PC-9 (cell line): ENCODE measurements around the gene CELF1. TPM values are rescaled to one million over a fixed set of nuclear protein-coding genes. Genes with fewer than 3 reads are reported as not detected.

Experiments
- BruUV-seq: library from RNA; stranded (reverse); fragments of 400-500 nt; replicated peaks from 2 replicates; lab custom pipeline; 2021; lab: Mats Ljungman, UMichigan
- CTCF ChIA-PET: fragments of 300-600 bp; sonication (Branson Sonifier 250); formaldehyde crosslinking; loops from one replicate; lab custom pipeline; 2022; ENCODE audit warnings: antibody characterized with exemption; lab: Charles Lee
- POLR2A ChIA-PET: fragments of 300-600 bp; sonication (Branson Sonifier 250); formaldehyde crosslinking; loops from one replicate; lab custom pipeline; 2022; ENCODE audit warnings: antibody characterized with exemption; ENCODE audit not compliant: unreplicated experiment; lab: Charles Lee
- DNase-seq, 2 experiments: peaks; one replicate each; pipeline versions ENCODE4 v3.0.0 to v3.0.0-alpha.2; 2015 to 2022; ENCODE audit warnings: mixed read lengths in 1 of 2
- H2AFZ ChIP-seq: fragments of 200-600 bp; sonication (generic); 2 replicates; pipeline ENCODE4 v1.8.1; 2017; ENCODE audit warnings: antibody characterized with exemption
- H3F3A ChIP-seq: fragments of 200-600 bp; sonication (generic); 2 replicates; pipeline ENCODE4 v1.8.1; 2017; ENCODE audit warnings: antibody characterized with exemption, mild to moderate bottlenecking, low read depth; ENCODE audit not compliant: insufficient read depth
- H3K27ac ChIP-seq: fragments of 200-600 bp; sonication (generic); 2 replicates; pipeline ENCODE4 v1.6.1; 2016; ENCODE audit warnings: mixed run types
- H3K27me3 ChIP-seq: fragments of 200-600 bp; sonication (generic); 2 replicates; pipeline ENCODE4 v1.6.1; 2016; ENCODE audit warnings: low read depth, mixed run types; ENCODE audit not compliant: insufficient read depth
- H3K36me3 ChIP-seq: fragments of 200-600 bp; sonication (generic); 2 replicates; pipeline ENCODE4 v1.6.1; 2016; ENCODE audit warnings: low read depth, mixed run types
- H3K4me1 ChIP-seq: fragments of 200-600 bp; sonication (generic); replicated peaks from 2 replicates; pipeline ENCODE4 v1.6.1; 2016; ENCODE audit warnings: mixed run types; ENCODE audit not compliant: insufficient read depth
- H3K4me2 ChIP-seq: fragments of 200-600 bp; sonication (generic); 2 replicates; pipeline ENCODE4 v1.6.1; 2017; ENCODE audit warnings: mixed run types
- H3K4me3 ChIP-seq: fragments of 200-600 bp; sonication (generic); 2 replicates; pipeline ENCODE4 v1.6.1; 2016; ENCODE audit warnings: mixed run types
- H3K79me2 ChIP-seq: fragments of 200-600 bp; sonication (generic); 2 replicates; pipeline ENCODE4 v1.6.1; 2017; ENCODE audit warnings: low read depth, mixed run types
- H3K9me2 ChIP-seq: fragments of 200-600 bp; sonication (generic); 2 replicates; pipeline ENCODE4 v1.8.1; 2017; ENCODE audit warnings: mild to moderate bottlenecking; ENCODE audit not compliant: insufficient read depth
- H3K9me3 ChIP-seq: fragments of 200-600 bp; sonication (generic); 2 replicates; pipeline ENCODE4 v1.8.1; 2016; ENCODE audit warnings: low read depth; ENCODE audit not compliant: insufficient read depth
- H4K20me1 ChIP-seq: fragments of 200-600 bp; sonication (generic); 2 replicates; pipeline ENCODE4 v1.8.1; 2017; ENCODE audit not compliant: insufficient read depth
- CTCF ChIP-seq: fragments of 200-600 bp; sonication (generic); conservative IDR thresholded peaks from 2 replicates; pipeline ENCODE4 v1.6.1; 2017; ENCODE audit warnings: mixed run types, antibody characterized with exemption, mild to moderate bottlenecking, moderate library complexity
- EZH2 ChIP-seq: fragments of 200-600 bp; sonication (generic); IDR thresholded peaks from 2 replicates; pipeline ENCODE4 v1.8.0; 2017; ENCODE audit warnings: antibody characterized with exemption, low read depth
- intact Hi-C: fragments of 100-400 bp; cut with micrococcal nuclease; formaldehyde crosslinking; loops from one replicate; pipeline ENCODE4 v1.10.0; 2022; ENCODE audit not compliant: unreplicated experiment
- total RNA-seq: library from RNA; stranded (reverse); gene quantifications from 2 replicates; pipeline ENCODE4 v1.2.3, GENCODE V29; 2021

The CELF1 gene
- total RNA-seq, 1 experiment from 2014 or later = 165 TPM

DNA sequence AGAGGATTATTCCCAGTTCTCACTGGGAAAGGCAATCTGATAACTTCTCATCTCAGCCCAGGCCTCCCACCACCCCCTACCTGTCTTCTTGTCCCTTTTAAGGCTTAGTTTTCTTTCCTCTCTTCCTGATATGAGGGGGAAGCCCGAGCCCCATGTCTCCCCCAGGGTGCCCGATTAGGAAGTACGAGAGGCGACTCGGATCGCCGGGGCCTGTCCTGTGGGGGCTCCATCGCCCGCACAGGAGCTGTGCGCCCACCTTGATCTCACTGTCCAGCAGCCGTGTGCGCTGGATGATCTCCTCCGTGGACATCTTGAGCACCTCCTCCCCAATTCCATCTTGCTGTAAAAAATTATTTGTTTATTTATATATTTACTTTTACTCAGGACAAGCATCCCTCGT lies 127.3 kb downstream of the CELF1 start:
- POLR2A ChIA-PET = interaction anchor here (0.5 kb wide), 1 partner anchor 18 kb away, joined by 3 read pairs; no protein-coding TSS in a partner anchor

DNA sequence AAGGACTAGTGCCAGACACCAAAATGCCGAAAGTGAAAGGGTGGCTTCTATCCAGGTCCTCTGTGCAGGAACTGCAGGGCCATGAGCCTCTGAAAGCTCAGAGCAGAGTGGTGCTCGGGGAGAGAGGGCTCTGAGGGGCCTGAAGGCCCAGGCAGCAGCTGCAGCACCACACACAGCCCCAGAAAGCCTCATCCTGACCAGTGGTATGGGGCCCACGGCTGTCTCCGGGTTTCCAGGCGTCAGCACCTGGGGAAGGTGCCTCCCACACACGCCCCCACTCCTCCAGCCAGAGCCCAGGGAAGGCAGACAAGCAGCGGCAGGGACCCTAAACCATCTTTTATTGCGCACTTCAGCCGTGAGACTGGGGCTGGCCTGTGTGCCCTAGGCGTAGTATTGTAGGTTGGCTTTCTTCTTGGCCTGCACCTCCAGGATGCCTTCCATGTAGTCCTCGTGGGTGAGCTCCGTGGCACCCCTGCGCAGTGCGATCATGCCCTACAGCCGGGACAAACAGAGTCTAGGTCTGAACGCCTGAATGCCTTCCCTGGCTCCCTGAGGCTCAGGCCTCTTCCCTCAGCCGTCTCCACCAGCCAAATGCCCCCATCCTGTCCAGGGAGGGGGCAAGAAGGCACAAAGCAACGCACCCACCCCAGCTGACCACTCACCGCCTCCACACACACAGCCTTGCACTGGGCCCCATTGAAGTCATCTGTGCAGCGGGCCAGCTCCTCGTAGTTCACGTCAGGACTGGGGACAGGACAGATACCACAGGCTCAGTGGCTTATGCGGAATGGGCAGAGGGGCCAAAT lies 134.3 kb downstream of the CELF1 start:
- ChIA-PET CTCF (interaction anchor here (0.6 kb wide), 1 partner anchor 36 kb away, joined by 12 read pairs; no protein-coding TSS in a partner anchor), POLR2A (interaction anchor here (0.5 kb wide), 1 partner anchor 116 kb away, joined by 6 read pairs; no protein-coding TSS in a partner anchor)
- peaks cover 3% of the 10 kb centered on the region; the same call in 1 of the 2 replicates for H3K79me2 ChIP-seq
- no TSS peak for BruUV-seq
- no peak overlapping the region for H3K4me2 ChIP-seq
- H2AFZ ChIP-seq = no peak overlapping the region
- H3F3A ChIP-seq = peaks cover 46% of the 10 kb centered on the region; the same call in 1 of the 2 replicates
- no peaks in the 10 kb centered on the region for H3K9me3 ChIP-seq
- no peak for DNase-seq
- H3K27ac ChIP-seq = no peak overlapping the region
- no peaks in the 10 kb centered on the region for H3K27me3 ChIP-seq
- H3K9me2 ChIP-seq = no peaks in the 10 kb centered on the region
- TF ChIP-seq EZH2 = no peak
- no peak for TF ChIP-seq CTCF
- H3K4me1 ChIP-seq = peaks cover 17% of the 10 kb centered on the region
- peaks cover 16% of the 10 kb centered on the region; the same call in 1 of the 2 replicates for H3K36me3 ChIP-seq
- H3K4me3 ChIP-seq = no peak overlapping the region
- intact Hi-C loops = no loop called here
- H4K20me1 ChIP-seq = no peaks in the 10 kb centered on the region; the same call in 1 of the 2 replicates

More for the DNA sequence above, 127.3 kb downstream of the CELF1 start:
- no peaks in the 10 kb centered on the region for H3K9me3 ChIP-seq
- TF ChIP-seq EZH2 (no peak), CTCF (no peak)
- BruUV-seq = no TSS peak
- H3K4me2 ChIP-seq = peak overlapping the region; percentile 93
- H4K20me1 ChIP-seq = no peaks in the 10 kb centered on the region
- peaks cover 19% of the 10 kb centered on the region for H3F3A ChIP-seq
- H3K27ac ChIP-seq = peak overlapping the region; percentile 73
- peaks cover 22% of the 10 kb centered on the region for H3K36me3 ChIP-seq
- H3K4me1 ChIP-seq = peaks cover 18% of the 10 kb centered on the region
- CTCF ChIA-PET = no interaction called here
- H3K79me2 ChIP-seq = peaks cover 28% of the 10 kb centered on the region
- H3K9me2 ChIP-seq = no peaks in the 10 kb centered on the region
- H3K4me3 ChIP-seq = peak overlapping the region; percentile 86
- no peak for DNase-seq
- no peaks in the 10 kb centered on the region for H3K27me3 ChIP-seq
- intact Hi-C loops = loop anchor here (1.0 to 5.0 kb wide), 3 partner anchors 17 to 342 kb away; partner anchors contain the start of genes CELF1, FNBP4 and SLC39A13
- peak overlapping the region; percentile 83 for H2AFZ ChIP-seq

DNA sequence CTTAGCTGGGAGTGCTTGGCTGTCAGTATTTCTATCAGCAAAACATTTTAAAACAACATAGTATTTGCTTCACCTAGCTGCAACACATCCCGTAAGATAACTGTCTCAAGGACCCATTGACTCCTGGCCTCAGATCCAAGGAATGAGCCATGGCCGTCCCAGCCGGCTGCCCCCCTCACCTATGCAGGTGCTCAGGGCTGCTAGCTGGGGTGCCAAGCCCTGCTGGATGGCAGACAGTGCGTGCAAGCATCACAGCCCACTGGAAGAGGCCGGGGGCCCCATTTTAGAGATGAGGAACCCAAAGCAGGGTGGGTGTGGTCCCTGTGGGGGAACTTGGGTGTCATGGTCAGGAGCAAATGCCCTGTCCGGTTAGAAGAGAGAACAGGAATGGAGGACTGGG lies 135.2 kb downstream of the CELF1 start:
- CTCF ChIA-PET = no interaction called here
- TF ChIP-seq EZH2 = no peak
- TF ChIP-seq CTCF = no peak
- H3K27me3 ChIP-seq = no peaks in the 10 kb centered on the region

More for the DNA sequence above, 135.2 kb downstream of the CELF1 start:
- H3K4me3 ChIP-seq = no peak overlapping the region
- H3K27ac ChIP-seq = no peak overlapping the region
- BruUV-seq = no TSS peak
- peaks cover 11% of the 10 kb centered on the region; the same call in 1 of the 2 replicates for H3K36me3 ChIP-seq
- no peaks in the 10 kb centered on the region for H3K9me2 ChIP-seq
- intact Hi-C loops = no loop called here
- H2AFZ ChIP-seq = no peak overlapping the region
- peaks cover 17% of the 10 kb centered on the region for H3K4me1 ChIP-seq
- no peaks in the 10 kb centered on the region; the same call in 1 of the 2 replicates for H4K20me1 ChIP-seq
- H3K4me2 ChIP-seq = no peak overlapping the region
- no peaks in the 10 kb centered on the region for H3K79me2 ChIP-seq
- H3K9me3 ChIP-seq = no peaks in the 10 kb centered on the region
- no peak for DNase-seq
- peaks cover 49% of the 10 kb centered on the region; the same call in 1 of the 2 replicates for H3F3A ChIP-seq
- POLR2A ChIA-PET = no interaction called here
